Omental fat pad (tissue), 4 donors: ENCODE measurements around the gene TNFRSF14. TPM values are rescaled to one million over a fixed set of nuclear protein-coding genes. Genes with fewer than 3 reads are reported as not detected.
"Not testable (repeated sequence)": the region's sequence is repeated elsewhere in the genome, so short reads cannot be mapped to it uniquely, and the experiment has no call there.

Experiments
- ATAC-seq: fragments of 150-250 bp; one replicate; pipeline ENCODE4 v1.9.1; 2016; ENCODE audit warnings: mild to moderate bottlenecking, moderate library complexity; ENCODE audit not compliant: low FRiP score
- DNase-seq: peaks from one replicate; pipeline ENCODE4 v3.0.0-alpha.2; 2019; ENCODE audit warnings: low spot score
- CTCF ChIP-seq, 3 donors: fragments of 450-650 bp; IDR thresholded peaks; one replicate each; pipeline ENCODE4 v1.5.1; 2016 to 2017; ENCODE audit warnings: antibody characterized with exemption in 3 of 3, mild to moderate bottlenecking in 3 of 3, moderate library complexity in 2 of 3
- total RNA-seq, 4 donors: library from RNA; depleted of rRNA; stranded (reverse); fragments of >200 nt; gene quantifications; one replicate each; pipeline ENCODE4 v1.1.0, GENCODE V29; 2016

TNFRSF14 gene
- total RNA-seq, 4 donors from 2014 or later, result 26.6 to 108 (median 41.5) TPM

DNA sequence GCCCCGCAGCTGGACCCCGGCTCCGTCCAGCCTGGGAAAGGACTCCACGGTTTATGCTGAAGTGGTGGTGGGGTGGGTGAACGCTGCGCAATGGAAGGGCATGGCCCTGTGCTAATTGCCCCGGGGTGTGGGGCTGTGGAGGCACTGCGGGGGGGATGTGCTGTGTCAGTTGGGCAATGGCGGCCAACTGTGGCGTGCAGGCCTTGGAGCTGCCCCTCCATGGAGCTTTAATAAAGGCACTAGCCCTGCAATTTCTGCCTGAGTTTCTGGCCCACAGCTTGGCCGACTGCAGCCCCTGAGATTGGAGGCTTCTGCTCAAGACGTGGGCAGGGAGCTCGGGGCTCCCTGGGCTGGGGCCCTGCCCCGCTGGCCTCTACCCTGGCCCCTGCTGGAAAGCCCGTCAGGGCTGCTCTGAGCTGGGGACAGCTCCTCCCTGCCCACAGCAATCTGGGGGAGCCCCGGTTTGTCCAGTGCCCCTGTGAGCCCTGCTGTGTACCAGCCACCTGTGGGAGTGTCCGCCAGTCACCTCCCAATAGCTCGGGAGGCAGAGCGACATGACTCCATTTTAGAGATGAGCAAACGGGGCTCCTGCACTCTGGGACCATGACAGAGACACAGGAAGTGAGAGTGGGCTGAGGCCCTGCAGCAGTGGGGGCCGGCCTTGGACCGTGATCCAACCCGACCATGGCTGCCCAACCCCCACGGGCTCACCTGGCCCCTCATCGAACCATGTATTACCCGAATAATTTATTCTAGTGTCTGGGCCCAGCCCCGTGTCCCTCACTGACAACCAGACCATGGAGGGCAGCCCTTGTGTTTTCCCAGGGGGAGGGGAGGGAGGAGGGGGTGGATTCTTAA is 8.7 kb upstream of the TNFRSF14 start:
- no peak for TF ChIP-seq CTCF (IDR thresholded peaks at IDR 0.05)
- DNase-seq, result no peak
- peak; percentile 7 for ATAC-seq

- ATAC-seq (peak; percentile 27), DNase-seq (no peak)
- peak in 2 of 3 donors; percentile 43 to 58 for TF ChIP-seq CTCF (IDR thresholded peaks at IDR 0.05)
Measured at GRCh38 chr1:2548068-2548589, 8.0 kb upstream of the TNFRSF14 start.

- ATAC-seq, DNase-seq: not testable (repeated sequence)
Measured at GRCh38 chr1:2549367-2550029, 6.7 kb upstream of the TNFRSF14 start.

- ATAC-seq, DNase-seq: not testable (repeated sequence)
Measured at GRCh38 chr1:2550309-2550861, 5.8 kb upstream of the TNFRSF14 start.

- DNase-seq, ATAC-seq: not testable (repeated sequence)
Measured at GRCh38 chr1:2551544-2551943, 4.6 kb upstream of the TNFRSF14 start.

DNA sequence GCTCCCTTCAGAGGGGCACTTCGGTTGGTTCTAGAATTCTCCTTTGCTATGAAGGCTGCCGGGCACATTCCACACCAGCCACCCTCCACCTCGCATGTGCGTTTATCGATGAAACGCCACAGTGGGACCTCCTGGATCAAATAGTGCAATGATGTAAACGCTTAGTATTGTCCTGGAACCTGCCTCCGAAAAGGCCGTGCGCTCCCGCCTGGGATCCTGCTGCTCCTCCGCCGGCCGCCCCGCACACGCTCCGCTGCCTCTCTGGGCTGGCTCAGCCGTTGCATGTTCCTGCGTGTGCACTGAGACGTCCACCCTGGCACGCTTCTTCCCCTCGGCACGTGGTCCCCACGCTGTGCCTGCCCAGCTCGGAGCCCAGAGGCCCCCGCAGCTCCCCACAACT is 4.0 kb upstream of the TNFRSF14 start:
- ATAC-seq (no peak), DNase-seq (no peak)
- no peak for TF ChIP-seq CTCF (IDR thresholded peaks at IDR 0.05)

DNA sequence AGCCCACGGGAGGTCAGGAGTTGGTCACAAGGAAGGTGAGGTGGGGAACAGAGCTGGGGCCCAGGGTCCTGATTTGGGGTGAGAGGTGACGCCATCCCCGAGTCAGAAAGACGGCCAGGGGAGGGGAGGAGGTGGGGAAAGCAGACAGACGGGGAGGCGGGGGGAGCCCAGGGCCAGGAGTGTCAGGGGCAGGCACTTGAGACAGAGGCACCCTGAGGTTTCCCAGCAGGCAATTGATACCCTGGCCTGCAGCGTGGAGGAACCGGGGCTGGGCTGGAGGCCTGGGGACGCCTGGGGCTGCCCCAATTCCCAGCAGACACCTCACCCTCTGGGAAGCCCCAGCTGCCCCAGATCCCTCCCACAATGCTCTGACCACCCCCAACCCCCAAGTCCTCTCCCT is 3.1 kb upstream of the TNFRSF14 start:
- not testable (repeated sequence) for ATAC-seq, DNase-seq

GRCh38 chr1:2553871-2554620 is 2.1 kb upstream of the TNFRSF14 start:
- DNase-seq, result no peak
- no peak for ATAC-seq
- no peak for TF ChIP-seq CTCF (IDR thresholded peaks at IDR 0.05)
